ENCODE data around the gene CPNE1.
A peak's percentile ranks its signal among the peaks of the same experiment; 100 is the strongest.

CPNE1 gene

GRCh38 chr20:35618263-35619131 lies 46.2 kb downstream of the CPNE1 start:
- peak overlapping the region; percentile 38 for H3K4me3 ChIP-seq (ENCODE audit: low read depth, low read length)
- H2BK5ac ChIP-seq (ENCODE audit: low read depth, low read length, poor library complexity) = no peak overlapping the region
- no peak overlapping the region for H3K4ac ChIP-seq (ENCODE audit: low read depth, low read length)
- H4K8ac ChIP-seq (ENCODE audit: low read depth, low read length) = peak overlapping the region; percentile 8
- peaks cover 3% of the 10 kb centered on the region for H3K79me1 ChIP-seq (ENCODE audit: low read length)
- no peak overlapping the region for H2BK12ac ChIP-seq (ENCODE audit: low read length)
- peak overlapping the region; percentile 99 for H3K4me2 ChIP-seq (ENCODE audit: low read length)
- no peak overlapping the region for H3K23ac ChIP-seq (ENCODE audit: low read length)
- no peak overlapping the region for H3K9ac ChIP-seq (ENCODE audit: low read length)
- H3K9me3 ChIP-seq (ENCODE audit: insufficient read depth, low read depth, low read length) = no peaks in the 10 kb centered on the region
- no peak overlapping the region for H3K18ac ChIP-seq (ENCODE audit: low read length)
- WGBS (ENCODE audit: extremely low coverage, insufficient coverage, insufficient read length) = no CpG with 5 or more reads among the region's 35 CpGs
- peaks cover 0 to 3% of the 10 kb centered on the region in 2 experiments for H3K36me3 ChIP-seq (ENCODE audit: control insufficient read depth in 1 of 2, insufficient read depth in 2 of 2, low read length in 2 of 2)
- H4K91ac ChIP-seq (ENCODE audit: low read depth, low read length) = no peak overlapping the region
- H2AK5ac ChIP-seq (ENCODE audit: low read length) = no peak overlapping the region
- peaks cover 11 to 20% of the 10 kb centered on the region in 2 experiments for H3K4me1 ChIP-seq (ENCODE audit: control insufficient read depth in 1 of 2, insufficient read depth in 2 of 2, low read length in 2 of 2)
- DNase-seq = peak; percentile 37 to 63
- H3K27me3 ChIP-seq (ENCODE audit: insufficient read depth, low read length) = no peaks in the 10 kb centered on the region
- no peaks in the 10 kb centered on the region for H3K79me2 ChIP-seq (ENCODE audit: control insufficient read depth, insufficient read depth, low read length, poor library complexity)
- H4K12ac ChIP-seq (ENCODE audit: low read depth, low read length) = no peak overlapping the region
- no peak overlapping the region for H3K14ac ChIP-seq (ENCODE audit: low read length)
- H2BK120ac ChIP-seq (ENCODE audit: insufficient read depth, low read length, poor library complexity) = no peak overlapping the region
- H3K27ac ChIP-seq (ENCODE audit: low read depth, low read length) = no peak overlapping the region
- H2AFZ ChIP-seq (ENCODE audit: insufficient read depth, low read length, poor library complexity) = no peak overlapping the region

GRCh38 chr20:35617397-35618262 lies 47.1 kb downstream of the CPNE1 start:
- H2AK5ac ChIP-seq (ENCODE audit: low read length) = no peak overlapping the region
- H3K27me3 ChIP-seq (ENCODE audit: insufficient read depth, low read length) = no peaks in the 10 kb centered on the region
- H2AFZ ChIP-seq (ENCODE audit: insufficient read depth, low read length, poor library complexity) = no peak overlapping the region
- peak overlapping the region; percentile 48 for H4K91ac ChIP-seq (ENCODE audit: low read depth, low read length)
- H3K18ac ChIP-seq (ENCODE audit: low read length) = no peak overlapping the region
- peak overlapping the region; percentile 16 for H3K27ac ChIP-seq (ENCODE audit: low read depth, low read length)
- peak overlapping the region; percentile 50 for H3K4me3 ChIP-seq (ENCODE audit: low read depth, low read length)
- H2BK12ac ChIP-seq (ENCODE audit: low read length) = no peak overlapping the region
- no peak overlapping the region for H3K14ac ChIP-seq (ENCODE audit: low read length)
- H3K79me1 ChIP-seq (ENCODE audit: low read length) = peaks cover 3% of the 10 kb centered on the region
- H3K79me2 ChIP-seq (ENCODE audit: control insufficient read depth, insufficient read depth, low read length, poor library complexity) = no peaks in the 10 kb centered on the region
- peak overlapping the region; percentile 2 for H4K12ac ChIP-seq (ENCODE audit: low read depth, low read length)
- H2BK5ac ChIP-seq (ENCODE audit: low read depth, low read length, poor library complexity) = no peak overlapping the region
- no peak overlapping the region for H2BK120ac ChIP-seq (ENCODE audit: insufficient read depth, low read length, poor library complexity)
- no peak overlapping the region for H3K4ac ChIP-seq (ENCODE audit: low read depth, low read length)
- peak overlapping the region; percentile 18 for H4K8ac ChIP-seq (ENCODE audit: low read depth, low read length)
- H3K9ac ChIP-seq (ENCODE audit: low read length) = no peak overlapping the region
- no peak overlapping the region for H3K23ac ChIP-seq (ENCODE audit: low read length)
- peaks cover 11 to 20% of the 10 kb centered on the region in 2 experiments for H3K4me1 ChIP-seq (ENCODE audit: control insufficient read depth in 1 of 2, insufficient read depth in 2 of 2, low read length in 2 of 2)
- DNase-seq = peak; percentile 58 to 64
- H3K9me3 ChIP-seq (ENCODE audit: insufficient read depth, low read depth, low read length) = no peaks in the 10 kb centered on the region
- peaks cover 0 to 3% of the 10 kb centered on the region in 2 experiments for H3K36me3 ChIP-seq (ENCODE audit: control insufficient read depth in 1 of 2, insufficient read depth in 2 of 2, low read length in 2 of 2)
- no CpG with 5 or more reads among the region's 22 CpGs for WGBS (ENCODE audit: extremely low coverage, insufficient coverage, insufficient read length)
- H3K4me2 ChIP-seq (ENCODE audit: low read length) = peak overlapping the region; percentile 99

GRCh38 chr20:35616465-35617396 lies 48.0 kb downstream of the CPNE1 start:
- Histone ChIP-seq H3K4ac (ENCODE audit: low read depth, low read length) (no peak overlapping the region), H2BK5ac (ENCODE audit: low read depth, low read length, poor library complexity) (no peak overlapping the region), H3K4me3 (ENCODE audit: low read depth, low read length) (no peak overlapping the region), H3K79me2 (ENCODE audit: control insufficient read depth, insufficient read depth, low read length, poor library complexity) (no peaks in the 10 kb centered on the region), H2AK5ac (ENCODE audit: low read length) (no peak overlapping the region), H4K12ac (ENCODE audit: low read depth, low read length) (peak overlapping the region; percentile 4), H3K79me1 (ENCODE audit: low read length) (peaks cover 3% of the 10 kb centered on the region), H4K8ac (ENCODE audit: low read depth, low read length) (peak overlapping the region; percentile 4), H3K18ac (ENCODE audit: low read length) (no peak overlapping the region), H3K27ac (ENCODE audit: low read depth, low read length) (no peak overlapping the region), H2BK12ac (ENCODE audit: low read length) (no peak overlapping the region), H3K27me3 (ENCODE audit: insufficient read depth, low read length) (no peaks in the 10 kb centered on the region), H3K14ac (ENCODE audit: low read length) (no peak overlapping the region), H3K36me3 (ENCODE audit: control insufficient read depth in 1 of 2, insufficient read depth in 2 of 2, low read length in 2 of 2) (peaks cover 0 to 3% of the 10 kb centered on the region in 2 experiments), H4K91ac (ENCODE audit: low read depth, low read length) (peak overlapping the region; percentile 48), H3K9ac (ENCODE audit: low read length) (no peak overlapping the region), H3K23ac (ENCODE audit: low read length) (no peak overlapping the region), H3K4me1 (ENCODE audit: control insufficient read depth in 1 of 2, insufficient read depth in 2 of 2, low read length in 2 of 2) (peaks cover 11 to 20% of the 10 kb centered on the region in 2 experiments), H3K4me2 (ENCODE audit: low read length) (peak overlapping the region; percentile 99), H2AFZ (ENCODE audit: insufficient read depth, low read length, poor library complexity) (no peak overlapping the region), H2BK120ac (ENCODE audit: insufficient read depth, low read length, poor library complexity) (no peak overlapping the region), H3K9me3 (ENCODE audit: insufficient read depth, low read depth, low read length) (no peaks in the 10 kb centered on the region)
- peak; percentile 100 for DNase-seq
- no CpG with 5 or more reads among the region's 57 CpGs for WGBS (ENCODE audit: extremely low coverage, insufficient coverage, insufficient read length)

All from trophoblast cell (in vitro differentiated cells and primary cell).